GM21786 (cell line): ENCODE measurements around the gene AQP4.

Experiments used
- ATAC-seq: cut with Tn5 transposase; IDR thresholded peaks from one replicate; pipeline ENCODE4 v1.9.1; 2021; ENCODE audit not compliant: unreplicated experiment

AQP4 gene

GRCh38 chr18:26840965-26841364 is 24.5 kb downstream of the AQP4 start:
- ATAC-seq = no peak

- ATAC-seq = no peak
These were observed 25.9 kb downstream of the AQP4 start for GRCh38 chr18:26839609-26840008.

- no peak for ATAC-seq
These were observed 33.2 kb downstream of the AQP4 start for GRCh38 chr18:26832302-26832701.

GRCh38 chr18:26827581-26827980 is 37.9 kb downstream of the AQP4 start:
- ATAC-seq = no peak

GRCh38 chr18:26826656-26827235 is 38.8 kb downstream of the AQP4 start:
- no peak for ATAC-seq

- ATAC-seq = no peak
These were observed 44.3 kb downstream of the AQP4 start for GRCh38 chr18:26821181-26821580.

- no peak for ATAC-seq
These were observed 46.5 kb downstream of the AQP4 start for GRCh38 chr18:26819046-26819445.

- no peak for ATAC-seq
These were observed 47.0 kb downstream of the AQP4 start for GRCh38 chr18:26818461-26818860.

- no peak for ATAC-seq
These were observed 52.5 kb downstream of the AQP4 start for GRCh38 chr18:26813043-26813442.

GRCh38 chr18:26812462-26812861 is 53.0 kb downstream of the AQP4 start:
- no peak for ATAC-seq

GRCh38 chr18:26809346-26809745 is 56.2 kb downstream of the AQP4 start:
- no peak for ATAC-seq

- no peak for ATAC-seq
These were observed 59.3 kb downstream of the AQP4 start for GRCh38 chr18:26806224-26806623.

- ATAC-seq = no peak
These were observed 61.0 kb downstream of the AQP4 start for GRCh38 chr18:26804519-26804918.

GRCh38 chr18:26803643-26804042 is 61.9 kb downstream of the AQP4 start:
- no peak for ATAC-seq

- no peak for ATAC-seq
These were observed 62.9 kb downstream of the AQP4 start for GRCh38 chr18:26802330-26803200.
